Upper lobe of left lung (tissue), 4 donors: Measurements from ENCODE around the gene SUSD5.

Source experiments
- CTCF ChIP-seq, 6 experiments: fragments of 450-650 bp in 4 of 6; fragments of 200-600 bp in 2 of 6; sonication (generic) in 2 of 6; IDR thresholded peaks; one replicate each; pipeline ENCODE4 v1.5.1; 2016 to 2019; ENCODE audit warnings: antibody characterized with exemption in 6 of 6
- EP300 ChIP-seq, 4 donors: sonication (generic); formaldehyde crosslinking; IDR thresholded peaks; one replicate each; pipeline ENCODE4 v1.5.1; 2017; ENCODE audit warnings: antibody characterized with exemption in 4 of 4, control low read depth in 2 of 4
- POLR2A ChIP-seq, 4 donors: fragments of 450-650 bp; IDR thresholded peaks; one replicate each; pipeline ENCODE4 v1.5.1; 2016 to 2017; ENCODE audit warnings: antibody characterized with exemption in 4 of 4, mild to moderate bottlenecking in 2 of 4
- POLR2AphosphoS5 ChIP-seq, 2 donors: sonication (generic); formaldehyde crosslinking; IDR thresholded peaks; one replicate each; pipeline ENCODE4 v1.5.1; 2017; ENCODE audit warnings: antibody characterized with exemption in 2 of 2

- TF ChIP-seq CTCF (IDR thresholded peaks at IDR 0.05) (peak in 2 of 6 experiments; percentile 16 to 21), POLR2A (IDR thresholded peaks at IDR 0.05) (no peak), EP300 (IDR thresholded peaks at IDR 0.05) (no peak), POLR2AphosphoS5 (IDR thresholded peaks at IDR 0.05) (no peak)
Measured at GRCh38 chr3:33144433-33144832, 74.2 kb downstream of the SUSD5 start.
